ENCODE data around the gene HCRTR1. TPM values are rescaled to one million over a fixed set of nuclear protein-coding genes. Genes with fewer than 3 reads are reported as not detected.

The HCRTR1 gene
- total and polyA plus RNA-seq, 2 of the 8 experiments (the other 6 are each of a cell fraction or from before 2014, with no cell fraction given): 0.35 to 0.39 TPM

DNA sequence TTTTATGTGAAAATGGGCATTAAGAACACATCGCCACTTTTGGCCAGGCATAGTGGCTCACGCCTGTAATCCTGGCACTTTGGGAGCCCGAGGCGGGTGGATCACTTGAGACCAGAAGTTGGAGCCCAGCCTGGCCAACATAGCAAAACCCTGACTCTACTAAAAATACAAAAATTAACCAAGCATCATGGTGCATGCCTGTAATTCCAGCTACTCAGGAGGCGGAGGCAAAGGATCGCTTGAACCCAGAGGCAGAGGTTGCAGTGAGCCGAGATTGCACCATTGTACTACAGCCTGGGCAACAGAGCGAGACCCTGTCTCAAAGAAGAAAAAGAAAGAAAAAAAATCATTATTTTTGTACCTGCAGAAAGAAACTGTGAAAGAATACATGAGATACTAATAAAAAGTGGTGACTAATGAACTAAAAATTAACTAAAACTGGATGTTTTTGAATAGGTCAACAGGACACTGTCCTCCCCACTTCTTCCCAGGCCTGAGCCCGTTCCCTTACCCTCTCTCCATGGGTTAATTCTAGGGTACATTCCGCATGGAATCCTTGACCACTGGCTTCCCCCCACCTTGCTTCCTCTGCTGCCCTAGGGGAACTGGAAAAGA lies 49.4 kb upstream of the HCRTR1 start (continued):
- TF ChIP-seq NANOG (IDR thresholded peaks at IDR 0.05; ENCODE audit: insufficient read depth, low read depth, low read length, poor library complexity, severe bottlenecking) (no peak), RAD21 (IDR thresholded peaks at IDR 0.05 in 1 of 2, conservative IDR thresholded peaks at IDR 0.05 in 1 of 2; ENCODE audit: low read depth in 2 of 2, low read length in 2 of 2) (no peak), EZH2 (IDR thresholded peaks at IDR 0.05; ENCODE audit: low read depth, low read length, severe bottlenecking) (no peak), MAFK (IDR thresholded peaks at IDR 0.05; ENCODE audit: low read depth, low read length) (no peak)
- TF ChIP-seq, protein P1, sequence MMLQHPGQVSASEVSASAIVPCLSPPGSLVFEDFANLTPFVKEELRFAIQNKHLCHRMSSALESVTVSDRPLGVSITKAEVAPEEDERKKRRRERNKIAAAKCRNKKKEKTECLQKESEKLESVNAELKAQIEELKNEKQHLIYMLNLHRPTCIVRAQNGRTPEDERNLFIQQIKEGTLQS (IDR thresholded peaks at IDR 0.05; ENCODE audit: insufficient read depth, low read depth, low read length): no peak
